ENCODE measurements around the gene BRD3.

BRD3 gene

GRCh38 chr9:134024828-134025605 is 42.8 kb downstream of the BRD3 start, which contains the start of gene BRD3OS:
Gene BRD3OS (plus strand): TSS chr9:134025481. CDS start chr9:134026748, 1,267 bp downstream.
- DNase-seq (ENCODE audit: low spot score): peak; percentile 96

DNA sequence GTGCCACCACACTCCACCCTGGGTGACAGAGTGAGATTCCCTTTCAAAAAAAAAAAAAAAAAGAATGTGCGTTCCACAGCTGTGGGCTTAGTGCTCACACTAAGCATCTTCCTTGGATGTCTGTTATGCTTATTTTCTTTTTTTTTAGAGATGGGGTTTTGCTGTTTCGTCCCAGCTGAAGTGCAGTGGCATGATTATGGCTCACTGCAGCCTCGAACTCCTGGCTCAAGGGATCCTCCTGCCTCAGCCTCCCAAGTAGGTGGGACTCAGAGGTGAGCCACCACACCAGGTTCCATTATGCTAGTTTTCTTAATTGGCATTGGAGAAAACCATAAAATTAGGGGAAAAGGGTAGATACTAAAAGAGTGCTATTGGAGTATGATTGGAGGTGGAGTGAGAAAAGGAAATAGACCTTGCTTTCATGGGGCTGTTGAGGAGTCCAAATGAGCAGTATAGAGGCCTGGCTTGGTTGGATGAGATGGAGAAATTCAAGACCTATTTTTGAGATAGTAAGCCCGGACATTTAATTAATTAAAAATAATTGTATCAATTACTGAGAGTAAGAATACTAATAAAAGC is 43.5 kb downstream of the BRD3 start:
- no peak for DNase-seq (ENCODE audit: low spot score)

DNA sequence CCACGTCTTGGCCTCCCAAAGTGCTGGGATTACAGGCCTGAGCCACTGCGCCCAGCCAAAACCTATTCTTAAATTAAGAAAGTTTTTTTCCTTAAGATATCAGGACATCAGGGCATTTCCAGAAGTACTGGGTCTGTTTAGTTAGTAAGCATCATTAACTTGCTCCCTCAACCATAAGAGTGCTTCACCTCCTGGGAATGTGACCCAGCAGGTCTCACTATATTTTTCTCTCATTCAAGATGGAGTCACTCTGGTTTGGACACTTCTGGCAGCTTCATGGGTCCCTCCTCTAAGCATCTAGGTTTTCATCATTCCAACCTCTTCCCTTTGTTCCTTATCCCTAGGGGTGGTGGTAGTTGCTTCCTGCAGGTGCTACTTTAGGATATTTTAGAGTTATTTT is 52.9 kb downstream of the BRD3 start:
- DNase-seq (ENCODE audit: low spot score): no peak

GRCh38 chr9:134011401-134011800 is 56.4 kb downstream of the BRD3 start:
- DNase-seq (ENCODE audit: low spot score): no peak

- no peak for DNase-seq (ENCODE audit: low spot score)
These were observed 57.3 kb downstream of the BRD3 start for GRCh38 chr9:134010310-134011173.

GRCh38 chr9:134007571-134007970 is 60.3 kb downstream of the BRD3 start:
- DNase-seq (ENCODE audit: low spot score): no peak

GRCh38 chr9:134007150-134007549 is 60.7 kb downstream of the BRD3 start:
- no peak for DNase-seq (ENCODE audit: low spot score)

- no peak for DNase-seq (ENCODE audit: low spot score)
These were observed 62.4 kb downstream of the BRD3 start for GRCh38 chr9:134005381-134005780.

- DNase-seq (ENCODE audit: low spot score): no peak
These were observed 62.9 kb downstream of the BRD3 start for GRCh38 chr9:134004881-134005280.

DNA sequence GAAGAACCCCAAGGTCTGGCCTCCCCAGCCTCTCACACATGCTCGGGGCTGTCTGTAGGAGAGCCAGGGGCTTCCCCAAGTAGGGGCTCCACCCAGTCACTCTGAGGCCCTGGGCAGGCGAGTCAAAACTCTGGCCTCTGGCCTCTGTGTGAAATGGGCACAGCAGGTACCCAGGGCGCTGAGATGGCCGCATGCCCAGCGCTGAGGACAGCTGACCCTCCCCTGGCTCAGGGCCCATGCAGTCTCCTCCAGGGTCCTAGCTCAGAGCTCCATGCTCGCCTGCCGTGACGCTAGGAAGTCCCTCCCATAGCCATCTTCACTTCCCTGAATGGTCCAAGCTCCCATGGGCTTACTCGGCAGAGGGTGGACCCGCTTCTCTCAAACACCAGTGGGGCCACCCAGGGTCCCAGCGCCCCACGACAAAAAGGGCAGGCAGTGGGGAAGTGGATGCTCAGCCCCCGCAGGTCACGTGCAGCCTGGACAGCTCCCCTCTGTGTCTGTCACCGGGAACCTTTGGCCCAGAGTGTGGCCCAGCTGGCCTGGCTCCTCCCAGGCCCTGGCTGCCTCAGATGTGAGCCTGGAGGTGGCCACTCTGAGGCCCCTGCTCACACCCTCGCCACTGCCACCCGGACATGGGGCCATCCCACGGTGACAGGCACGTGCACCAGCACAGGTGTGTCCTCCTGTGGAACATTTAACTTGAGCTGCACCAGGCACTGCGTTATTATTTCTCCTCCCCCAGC is 63.5 kb downstream of the BRD3 start:
- DNase-seq (ENCODE audit: low spot score): no peak

GRCh38 chr9:134003237-134003636 is 64.6 kb downstream of the BRD3 start:
- DNase-seq (ENCODE audit: low spot score): no peak

GRCh38 chr9:134002796-134003195 is 65.0 kb downstream of the BRD3 start:
- DNase-seq (ENCODE audit: low spot score): no peak

DNA sequence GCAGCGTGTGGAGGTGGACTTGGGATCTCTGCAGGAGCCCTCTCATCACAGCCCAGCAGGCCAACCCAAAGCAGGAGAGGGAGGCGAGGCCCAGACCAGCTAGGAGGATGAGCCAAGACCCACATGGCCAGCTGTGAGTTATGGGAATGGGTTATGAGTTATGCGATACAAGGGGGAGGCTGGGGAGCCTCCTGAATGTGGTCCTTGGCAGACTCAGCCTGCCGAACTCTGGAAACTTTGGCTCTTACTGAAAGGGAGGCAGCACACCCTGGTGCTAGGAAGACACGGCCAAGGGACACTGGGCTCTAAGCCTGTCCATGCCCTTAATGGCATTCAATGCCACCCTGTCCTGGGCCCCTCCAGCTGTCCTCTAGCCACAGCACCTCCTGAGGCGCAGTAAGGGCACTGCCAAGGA is 68.0 kb downstream of the BRD3 start:
- no peak for DNase-seq (ENCODE audit: low spot score)

DNA sequence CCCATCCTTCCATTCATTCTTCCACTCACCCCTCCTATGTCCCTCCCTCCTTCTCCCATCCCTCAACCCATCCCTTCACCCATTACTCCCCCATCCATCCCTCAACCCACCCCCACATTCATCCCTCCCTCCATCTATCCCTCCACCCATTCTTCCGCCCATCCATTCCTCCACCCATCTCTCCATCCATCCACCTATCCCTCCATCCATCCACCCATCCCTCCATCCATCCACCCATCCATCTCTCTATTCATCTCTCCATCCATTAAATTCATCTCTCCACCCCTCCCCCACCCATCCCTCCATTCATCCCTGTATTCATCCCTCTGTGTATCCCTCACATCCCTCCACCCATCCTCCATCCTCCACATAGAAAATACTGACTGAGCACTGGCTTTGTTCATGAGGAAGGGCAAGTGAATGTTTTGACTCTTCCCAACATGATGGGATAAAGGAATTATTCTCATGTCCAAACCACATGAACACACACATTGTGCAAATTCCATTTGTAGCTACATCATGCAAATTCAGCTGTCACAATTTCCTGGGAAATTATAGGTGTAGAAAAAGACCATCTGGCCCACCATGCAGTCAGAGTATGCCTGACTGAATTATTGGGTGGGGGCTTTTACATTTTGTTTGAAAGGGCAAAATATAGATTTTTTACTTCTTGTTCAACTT is 68.8 kb downstream of the BRD3 start:
- DNase-seq (ENCODE audit: low spot score): peak; percentile 53

- no peak for DNase-seq (ENCODE audit: low spot score)
These were observed 70.2 kb downstream of the BRD3 start for GRCh38 chr9:133997584-133997983.

GRCh38 chr9:133996531-133997520 is 71.0 kb downstream of the BRD3 start:
- DNase-seq (ENCODE audit: low spot score): no peak

GRCh38 chr9:133995012-133995896 is 72.6 kb downstream of the BRD3 start:
- no peak for DNase-seq (ENCODE audit: low spot score)

- peak; percentile 85 for DNase-seq (ENCODE audit: low spot score)
These were observed 73.3 kb downstream of the BRD3 start for GRCh38 chr9:133994353-133995011.
